ENCODE data around the gene PPP1R16B.

The PPP1R16B gene

DNA sequence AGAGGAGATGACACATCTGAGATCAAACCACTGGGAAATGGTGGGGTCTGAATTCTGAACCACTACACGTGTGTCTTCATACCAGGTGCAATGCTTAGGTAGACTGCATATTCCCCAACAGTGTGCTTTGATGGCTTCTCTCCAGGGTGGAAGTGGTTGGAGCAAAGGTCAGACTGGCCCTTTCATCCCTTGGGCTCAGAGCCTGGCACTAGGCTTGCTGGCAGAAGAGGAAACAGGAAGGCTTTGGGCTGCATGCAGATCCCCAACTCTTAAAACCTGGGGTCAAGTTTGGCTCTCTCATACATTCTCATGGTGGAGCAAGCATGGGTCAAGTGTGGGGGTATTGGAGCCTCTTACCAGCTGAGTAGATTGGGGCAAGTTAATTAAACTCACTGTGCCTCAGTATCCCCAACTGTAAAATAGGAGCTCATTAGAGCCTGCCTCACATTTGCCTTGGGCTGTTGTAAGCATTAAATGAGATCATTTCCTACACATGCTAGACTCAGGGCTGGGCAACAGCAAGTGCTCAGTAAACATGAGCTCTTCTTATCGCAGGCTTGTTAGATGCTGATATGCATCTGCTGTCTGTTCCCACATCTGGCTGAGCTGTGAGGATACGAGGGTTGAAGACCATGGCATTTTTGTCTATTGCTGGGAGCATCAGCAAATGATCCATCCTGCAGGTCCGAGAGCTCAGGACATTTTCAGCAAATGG, 69.1 kb downstream of the PPP1R16B start:
- Histone ChIP-seq H2AFZ (ENCODE audit: low read depth) (no peak overlapping the region; the same call in 1 of the 2 replicates), H3K4me3 (IDR thresholded peaks at IDR 0.05; ENCODE audit: insufficient read depth, low read depth, low read length) (no peak overlapping the region), H3K4me2 (peak overlapping the region; percentile 94), H3K27me3 (ENCODE audit: insufficient read depth, low read depth) (no peaks in the 10 kb centered on the region), H3K36me3 (ENCODE audit: insufficient read depth) (no peaks in the 10 kb centered on the region), H4K20me1 (ENCODE audit: insufficient read depth) (no peaks in the 10 kb centered on the region), H3K79me2 (ENCODE audit: insufficient read depth, low read depth) (no peaks in the 10 kb centered on the region), H3K4me1 (ENCODE audit: low read depth, poor library complexity, severe bottlenecking) (peaks cover 85% of the 10 kb centered on the region), H3K9ac (peak overlapping the region; percentile 78), H3K27ac (peak overlapping the region; percentile 97)
- TF ChIP-seq, protein P1, sequence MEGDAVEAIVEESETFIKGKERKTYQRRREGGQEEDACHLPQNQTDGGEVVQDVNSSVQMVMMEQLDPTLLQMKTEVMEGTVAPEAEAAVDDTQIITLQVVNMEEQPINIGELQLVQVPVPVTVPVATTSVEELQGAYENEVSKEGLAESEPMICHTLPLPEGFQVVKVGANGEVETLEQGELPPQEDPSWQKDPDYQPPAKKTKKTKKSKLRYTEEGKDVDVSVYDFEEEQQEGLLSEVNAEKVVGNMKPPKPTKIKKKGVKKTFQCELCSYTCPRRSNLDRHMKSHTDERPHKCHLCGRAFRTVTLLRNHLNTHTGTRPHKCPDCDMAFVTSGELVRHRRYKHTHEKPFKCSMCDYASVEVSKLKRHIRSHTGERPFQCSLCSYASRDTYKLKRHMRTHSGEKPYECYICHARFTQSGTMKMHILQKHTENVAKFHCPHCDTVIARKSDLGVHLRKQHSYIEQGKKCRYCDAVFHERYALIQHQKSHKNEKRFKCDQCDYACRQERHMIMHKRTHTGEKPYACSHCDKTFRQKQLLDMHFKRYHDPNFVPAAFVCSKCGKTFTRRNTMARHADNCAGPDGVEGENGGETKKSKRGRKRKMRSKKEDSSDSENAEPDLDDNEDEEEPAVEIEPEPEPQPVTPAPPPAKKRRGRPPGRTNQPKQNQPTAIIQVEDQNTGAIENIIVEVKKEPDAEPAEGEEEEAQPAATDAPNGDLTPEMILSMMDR (conservative IDR thresholded peaks at IDR 0.05; ENCODE audit: low read depth, low read length) = no peak

DNA sequence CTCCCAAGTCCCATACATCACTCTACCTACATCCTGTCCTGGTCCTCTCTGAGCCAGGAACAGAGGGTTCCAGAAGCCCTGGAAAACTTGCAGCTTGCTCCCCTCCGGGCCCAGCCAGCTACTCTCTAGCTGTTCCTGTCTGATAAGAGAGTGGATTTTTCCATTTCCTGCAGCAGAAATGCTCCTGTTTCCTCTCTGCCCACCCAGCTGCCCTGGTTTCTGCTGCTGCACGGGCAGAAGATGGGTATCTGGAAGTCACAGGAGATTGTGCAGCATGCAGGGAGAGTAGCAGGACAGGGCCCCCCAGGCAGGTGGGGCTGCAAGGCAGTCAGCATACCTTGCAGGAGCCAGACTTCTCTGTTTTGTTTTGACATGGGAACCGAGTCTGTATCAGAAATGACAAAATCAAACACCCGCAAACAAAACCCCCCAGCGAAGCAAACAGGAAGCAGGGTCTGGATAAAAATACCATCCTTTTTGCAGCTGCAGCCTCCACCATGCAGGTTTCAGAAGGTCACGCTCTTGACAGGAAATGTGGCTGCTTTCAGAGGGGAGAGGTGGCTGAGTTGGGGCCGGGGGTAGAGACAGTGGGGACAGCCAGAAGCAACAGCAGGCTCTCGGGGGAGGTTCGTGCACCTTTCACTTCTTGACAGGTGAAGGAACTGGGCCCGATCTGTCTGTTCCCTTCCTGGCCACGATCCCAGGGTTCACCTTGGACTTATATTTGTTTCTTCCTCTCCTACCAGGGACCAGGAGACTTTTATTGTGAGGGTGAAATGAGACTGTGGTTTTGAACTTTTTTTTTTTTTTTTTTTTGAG, 69.9 kb downstream of the PPP1R16B start:
- H3K27me3 ChIP-seq (ENCODE audit: insufficient read depth, low read depth) = no peaks in the 10 kb centered on the region
- H3K27ac ChIP-seq = peak overlapping the region; percentile 97
- no peaks in the 10 kb centered on the region for H3K79me2 ChIP-seq (ENCODE audit: insufficient read depth, low read depth)
- no peak overlapping the region for H3K4me3 ChIP-seq (IDR thresholded peaks at IDR 0.05; ENCODE audit: insufficient read depth, low read depth, low read length)
- H4K20me1 ChIP-seq (ENCODE audit: insufficient read depth) = no peaks in the 10 kb centered on the region
- TF ChIP-seq, protein P1 (conservative IDR thresholded peaks at IDR 0.05; ENCODE audit: low read depth, low read length) = 0 out of 2 replicates have a peak, but pooled peaks have one; percentile 15
- H3K4me2 ChIP-seq = peak overlapping the region; percentile 94
- peak overlapping the region; percentile 78 for H3K9ac ChIP-seq
- peak overlapping the region; percentile 20; the same call in 1 of the 2 replicates for H2AFZ ChIP-seq (ENCODE audit: low read depth)
- H3K36me3 ChIP-seq (ENCODE audit: insufficient read depth) = no peaks in the 10 kb centered on the region
- H3K4me1 ChIP-seq (ENCODE audit: low read depth, poor library complexity, severe bottlenecking) = peaks cover 77% of the 10 kb centered on the region

DNA sequence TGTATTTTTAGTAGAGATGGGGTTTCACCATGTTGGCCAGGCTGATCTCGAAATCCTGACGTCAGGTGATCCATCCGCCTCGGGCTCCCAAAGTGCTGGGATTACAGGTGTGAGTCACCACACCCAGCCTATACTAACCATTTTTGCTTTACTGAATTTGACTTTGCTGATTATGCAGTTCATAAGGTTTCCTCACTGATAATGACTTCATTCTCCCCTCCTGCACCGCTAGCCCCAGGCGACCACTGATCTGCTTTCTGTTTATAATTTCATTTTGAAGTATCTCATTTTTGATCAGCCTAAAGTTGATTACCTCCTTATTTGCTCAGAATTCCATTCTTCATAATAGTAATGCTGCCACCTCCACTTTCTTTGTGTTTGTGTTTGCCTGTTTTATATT, 72.0 kb downstream of the PPP1R16B start:
- Histone ChIP-seq H3K36me3 (ENCODE audit: insufficient read depth) (no peaks in the 10 kb centered on the region), H3K27me3 (ENCODE audit: insufficient read depth, low read depth) (no peaks in the 10 kb centered on the region), H3K27ac (no peak overlapping the region), H3K4me2 (peak overlapping the region; percentile 94; the same call in 1 of the 2 replicates), H3K4me1 (ENCODE audit: low read depth, poor library complexity, severe bottlenecking) (peaks cover 69% of the 10 kb centered on the region), H2AFZ (ENCODE audit: low read depth) (no peak overlapping the region), H3K9ac (no peak overlapping the region), H3K4me3 (IDR thresholded peaks at IDR 0.05; ENCODE audit: insufficient read depth, low read depth, low read length) (no peak overlapping the region), H4K20me1 (ENCODE audit: insufficient read depth) (no peaks in the 10 kb centered on the region), H3K79me2 (ENCODE audit: insufficient read depth, low read depth) (no peaks in the 10 kb centered on the region)
- TF ChIP-seq, protein P1 (conservative IDR thresholded peaks at IDR 0.05; ENCODE audit: low read depth, low read length) = no peak

DNA sequence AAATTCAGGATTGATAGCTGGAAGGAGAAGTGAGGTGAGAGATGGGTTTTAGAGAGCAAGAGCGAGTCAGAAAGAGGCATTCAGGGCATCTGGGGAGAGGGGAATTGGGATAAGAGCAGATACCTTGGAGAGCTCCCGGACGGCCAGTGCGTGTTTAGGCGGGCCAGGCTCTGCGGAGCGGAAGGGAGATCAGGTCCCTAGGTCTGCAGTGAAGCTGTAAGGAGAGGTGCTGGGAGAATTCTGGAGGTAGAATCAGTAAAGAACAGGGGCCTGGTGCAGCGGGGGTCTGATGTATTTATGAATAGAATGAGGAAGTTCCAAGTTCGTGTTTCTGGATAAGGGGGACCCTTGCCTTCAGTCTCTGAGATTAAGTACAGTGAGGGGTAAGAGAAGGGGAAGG, 73.4 kb downstream of the PPP1R16B start:
- Histone ChIP-seq H3K27ac (no peak overlapping the region), H3K4me2 (no peak overlapping the region), H3K27me3 (ENCODE audit: insufficient read depth, low read depth) (no peaks in the 10 kb centered on the region), H4K20me1 (ENCODE audit: insufficient read depth) (no peaks in the 10 kb centered on the region), H3K36me3 (ENCODE audit: insufficient read depth) (no peaks in the 10 kb centered on the region), H3K9ac (no peak overlapping the region), H3K79me2 (ENCODE audit: insufficient read depth, low read depth) (no peaks in the 10 kb centered on the region), H3K4me1 (ENCODE audit: low read depth, poor library complexity, severe bottlenecking) (peaks cover 59% of the 10 kb centered on the region), H3K4me3 (IDR thresholded peaks at IDR 0.05; ENCODE audit: insufficient read depth, low read depth, low read length) (no peak overlapping the region), H2AFZ (ENCODE audit: low read depth) (no peak overlapping the region)
- TF ChIP-seq, protein P1 (conservative IDR thresholded peaks at IDR 0.05; ENCODE audit: low read depth, low read length) = no peak
